ENCODE results near the gene CEBPE.

CEBPE gene

DNA sequence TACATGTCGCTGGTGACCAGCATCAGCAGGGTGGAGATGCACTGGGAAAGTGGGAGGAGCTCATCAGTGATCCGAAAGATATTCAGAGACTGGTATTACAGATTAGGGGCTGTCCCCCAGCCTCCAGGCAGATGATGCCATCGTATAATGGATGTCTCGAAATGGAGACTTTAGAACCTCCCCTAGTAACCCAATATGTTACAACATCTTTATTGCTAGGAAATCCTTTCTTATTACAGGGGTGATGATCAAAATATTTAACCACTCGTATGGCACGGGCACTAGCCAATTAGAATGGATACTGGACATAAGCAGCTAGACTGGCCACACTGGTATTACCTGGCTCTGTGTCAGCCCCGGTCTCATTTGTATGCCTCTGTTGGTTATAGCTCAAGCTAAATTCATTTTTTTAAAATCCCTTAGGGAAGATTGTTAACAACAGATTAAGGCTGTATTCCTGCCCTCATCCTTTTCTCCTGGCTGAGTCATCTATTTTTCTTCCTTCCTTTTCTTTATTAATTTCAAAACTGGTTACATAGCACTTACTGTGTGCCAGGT, 10.8 kb upstream of the CEBPE start:
- H3K27ac ChIP-seq (ENCODE audit: poor library complexity, severe bottlenecking), result no peak overlapping the region
- peak; percentile 21; the same call in 1 of the 3 replicates for ATAC-seq (ENCODE audit: low read depth)

GRCh38 chr14:23128969-23129758, 10.1 kb upstream of the CEBPE start:
- H3K27me3 ChIP-seq (ENCODE audit: insufficient read depth, poor library complexity, severe bottlenecking), result no peaks in the 10 kb centered on the region

More for the DNA sequence above, 10.8 kb upstream of the CEBPE start:
- TF ChIP-seq CTCF (IDR thresholded peaks at IDR 0.05; ENCODE audit: poor library complexity, severe bottlenecking), result no peak
- peaks cover 2% of the 10 kb centered on the region for H3K4me1 ChIP-seq (ENCODE audit: insufficient read depth, poor library complexity, severe bottlenecking)
- DNase-seq (ENCODE audit: low spot score), result no peak
- H3K27me3 ChIP-seq (ENCODE audit: insufficient read depth, poor library complexity, severe bottlenecking), result no peaks in the 10 kb centered on the region
- no peaks in the 10 kb centered on the region for H3K9me3 ChIP-seq (ENCODE audit: severe bottlenecking)
- H3K36me3 ChIP-seq (ENCODE audit: low read depth), result no peaks in the 10 kb centered on the region
- H3K4me3 ChIP-seq (ENCODE audit: severe bottlenecking), result no peak overlapping the region

DNA sequence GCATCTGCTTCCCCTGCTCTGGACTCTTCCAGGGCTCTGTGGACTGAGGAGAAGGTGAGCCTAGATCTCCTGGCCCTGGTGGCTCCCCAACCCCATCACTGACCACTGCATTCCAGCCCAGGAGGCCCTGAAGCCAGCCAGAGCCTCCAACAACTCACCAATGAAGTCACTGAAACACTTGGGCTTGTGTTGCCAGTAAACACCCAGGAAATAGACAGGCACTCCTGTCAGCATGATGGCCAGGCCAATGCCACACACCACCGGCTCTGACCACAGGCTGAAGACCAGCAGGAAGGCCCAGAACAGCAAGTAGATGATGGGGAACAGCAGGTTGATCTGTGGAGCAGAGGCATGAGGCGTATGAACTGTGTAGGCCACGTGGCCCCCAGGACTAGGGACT, 8.8 kb upstream of the CEBPE start:
- H3K4me1 ChIP-seq (ENCODE audit: insufficient read depth, poor library complexity, severe bottlenecking), result peaks cover 2% of the 10 kb centered on the region
- no peak for TF ChIP-seq CTCF (IDR thresholded peaks at IDR 0.05; ENCODE audit: poor library complexity, severe bottlenecking)
- H3K36me3 ChIP-seq (ENCODE audit: low read depth), result no peaks in the 10 kb centered on the region
- H3K4me3 ChIP-seq (ENCODE audit: severe bottlenecking), result no peak overlapping the region
- no peak overlapping the region for H3K27ac ChIP-seq (ENCODE audit: poor library complexity, severe bottlenecking)
- no peaks in the 10 kb centered on the region for H3K9me3 ChIP-seq (ENCODE audit: severe bottlenecking)
- no peaks in the 10 kb centered on the region for H3K27me3 ChIP-seq (ENCODE audit: insufficient read depth, poor library complexity, severe bottlenecking)
- no peak for ATAC-seq (ENCODE audit: low read depth)
- DNase-seq (ENCODE audit: low spot score), result no peak

More at GRCh38 chr14:23128969-23129758, 10.1 kb upstream of the CEBPE start:
- Histone ChIP-seq H3K4me3 (ENCODE audit: severe bottlenecking) (no peak overlapping the region), H3K27ac (ENCODE audit: poor library complexity, severe bottlenecking) (no peak overlapping the region), H3K36me3 (ENCODE audit: low read depth) (no peaks in the 10 kb centered on the region), H3K9me3 (ENCODE audit: severe bottlenecking) (no peaks in the 10 kb centered on the region), H3K4me1 (ENCODE audit: insufficient read depth, poor library complexity, severe bottlenecking) (peaks cover 2% of the 10 kb centered on the region)
- ATAC-seq (ENCODE audit: low read depth), result no peak
- DNase-seq (ENCODE audit: low spot score), result no peak
- TF ChIP-seq CTCF (IDR thresholded peaks at IDR 0.05; ENCODE audit: poor library complexity, severe bottlenecking), result no peak

GRCh38 chr14:23126548-23127278, 7.7 kb upstream of the CEBPE start:
- H3K27me3 ChIP-seq (ENCODE audit: insufficient read depth, poor library complexity, severe bottlenecking), result no peaks in the 10 kb centered on the region
- no peaks in the 10 kb centered on the region for H3K9me3 ChIP-seq (ENCODE audit: severe bottlenecking)
- H3K4me3 ChIP-seq (ENCODE audit: severe bottlenecking), result no peak overlapping the region
- ATAC-seq (ENCODE audit: low read depth), result no peak
- H3K36me3 ChIP-seq (ENCODE audit: low read depth), result no peaks in the 10 kb centered on the region
- peaks cover 2% of the 10 kb centered on the region for H3K4me1 ChIP-seq (ENCODE audit: insufficient read depth, poor library complexity, severe bottlenecking)
- TF ChIP-seq CTCF (IDR thresholded peaks at IDR 0.05; ENCODE audit: poor library complexity, severe bottlenecking), result no peak
- H3K27ac ChIP-seq (ENCODE audit: poor library complexity, severe bottlenecking), result no peak overlapping the region
- no peak for DNase-seq (ENCODE audit: low spot score)
